Measurements from ENCODE around the gene TBCK. TPM values are rescaled to one million over a fixed set of nuclear protein-coding genes. Genes with fewer than 3 reads are reported as not detected.

TBCK gene
- total and polyA plus RNA-seq, 2 donors (not counting 1 experiment from before 2014, with no cell fraction given) = 17.5 to 86.1 TPM

DNA sequence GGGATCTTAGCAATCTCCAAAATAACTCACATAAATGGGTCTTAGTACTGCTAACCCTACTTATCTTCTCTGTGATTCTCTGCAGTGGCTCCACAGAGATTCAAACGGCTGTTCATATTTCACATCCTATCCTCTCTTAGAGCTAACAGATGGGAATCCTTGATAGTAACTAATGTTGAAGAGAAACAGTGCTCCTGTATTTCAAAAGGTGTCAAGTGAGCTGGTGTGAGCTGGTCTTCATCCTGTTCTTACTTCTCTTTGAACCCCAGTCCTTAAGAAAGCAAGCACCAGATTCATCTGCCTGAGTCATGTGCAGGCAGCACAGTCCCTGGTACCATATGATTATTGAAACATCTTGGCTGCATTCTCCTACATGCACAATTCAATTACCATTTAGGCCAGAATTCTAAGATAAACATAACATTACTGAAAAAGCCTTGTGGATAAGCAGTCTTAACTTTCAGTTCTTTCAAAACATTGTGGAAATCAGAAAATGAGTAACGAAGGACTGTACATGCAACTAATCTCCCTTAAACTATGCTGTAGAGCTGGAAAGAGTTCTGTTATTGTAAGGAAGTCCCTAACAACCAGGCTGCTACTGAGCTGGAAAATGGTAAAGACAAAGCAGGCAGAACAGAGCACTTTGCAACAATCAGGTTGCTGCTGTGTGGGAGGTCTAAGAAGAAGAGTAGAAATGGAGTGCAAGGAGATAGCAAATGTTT, 267.6 kb downstream of the TBCK start:
- Histone ChIP-seq H3K27me3 (replicated peaks in 1 of 4; ENCODE audit: control extremely low read depth in 1 of 4, control insufficient read depth in 3 of 4, insufficient read depth in 4 of 4, low read length in 3 of 4) (no peaks in the 10 kb centered on the region), H3K79me2 (ENCODE audit: control insufficient read depth, insufficient read depth, low read length) (no peaks in the 10 kb centered on the region), H3K9me3 (ENCODE audit: control extremely low read depth in 1 of 3, control insufficient read depth in 2 of 3, insufficient read depth in 1 of 3, low read length in 2 of 3) (no peaks in the 10 kb centered on the region), H3K4me2 (replicated peaks; ENCODE audit: low read depth, low read length, poor library complexity, severe bottlenecking) (no peak overlapping the region), H3K9ac (ENCODE audit: low read length) (no peak overlapping the region), H3K4me1 (ENCODE audit: control insufficient read depth in 2 of 2, insufficient read depth in 2 of 2, low read length in 2 of 2) (no peaks in the 10 kb centered on the region), H3K36me3 (replicated peaks in 1 of 2; ENCODE audit: control extremely low read depth in 1 of 2, control insufficient read depth in 1 of 2, extremely low read depth in 1 of 2, insufficient read depth in 2 of 2, low read length in 1 of 2) (peaks cover 3 to 4% of the 10 kb centered on the region in 2 experiments), H4K20me1 (ENCODE audit: control insufficient read depth, insufficient read depth, low read length, poor library complexity, severe bottlenecking) (no peaks in the 10 kb centered on the region), H3K27ac (ENCODE audit: low read length in 2 of 2) (no peak overlapping the region), H2AFZ (ENCODE audit: insufficient read depth, low read depth, low read length, poor library complexity, severe bottlenecking) (no peak overlapping the region), H3K4me3 (ENCODE audit: control extremely low read depth in 1 of 5, extremely low read depth in 1 of 5, insufficient read depth in 1 of 5, low read depth in 2 of 5, low read length in 4 of 5) (no peak overlapping the region)
- ChIA-PET CTCF (no interaction called here), POLR2A (no interaction called here)
- Mint-ChIP-seq H3K27me3 (no peaks in the 10 kb centered on the region), H3K4me1 (no peaks in the 10 kb centered on the region), H3K27ac (no peak overlapping the region), H3K9me3 (ENCODE audit: insufficient read depth) (no peaks in the 10 kb centered on the region), H3K4me3 (no peak overlapping the region)
- DNase-seq (peak; percentile 3), ATAC-seq (ENCODE audit: low read depth) (no peak)
- intact Hi-C loops (cut with micrococcal nuclease) = no loop called here
- TF ChIP-seq EZH2 (IDR thresholded peaks at IDR 0.05; ENCODE audit: borderline replicate concordance, insufficient read depth, low read depth, low read length, poor library complexity, severe bottlenecking) = no peak
- TF ChIP-seq, protein P1, sequence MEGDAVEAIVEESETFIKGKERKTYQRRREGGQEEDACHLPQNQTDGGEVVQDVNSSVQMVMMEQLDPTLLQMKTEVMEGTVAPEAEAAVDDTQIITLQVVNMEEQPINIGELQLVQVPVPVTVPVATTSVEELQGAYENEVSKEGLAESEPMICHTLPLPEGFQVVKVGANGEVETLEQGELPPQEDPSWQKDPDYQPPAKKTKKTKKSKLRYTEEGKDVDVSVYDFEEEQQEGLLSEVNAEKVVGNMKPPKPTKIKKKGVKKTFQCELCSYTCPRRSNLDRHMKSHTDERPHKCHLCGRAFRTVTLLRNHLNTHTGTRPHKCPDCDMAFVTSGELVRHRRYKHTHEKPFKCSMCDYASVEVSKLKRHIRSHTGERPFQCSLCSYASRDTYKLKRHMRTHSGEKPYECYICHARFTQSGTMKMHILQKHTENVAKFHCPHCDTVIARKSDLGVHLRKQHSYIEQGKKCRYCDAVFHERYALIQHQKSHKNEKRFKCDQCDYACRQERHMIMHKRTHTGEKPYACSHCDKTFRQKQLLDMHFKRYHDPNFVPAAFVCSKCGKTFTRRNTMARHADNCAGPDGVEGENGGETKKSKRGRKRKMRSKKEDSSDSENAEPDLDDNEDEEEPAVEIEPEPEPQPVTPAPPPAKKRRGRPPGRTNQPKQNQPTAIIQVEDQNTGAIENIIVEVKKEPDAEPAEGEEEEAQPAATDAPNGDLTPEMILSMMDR (IDR thresholded peaks at IDR 0.05) = no peak
- no CpG with 5 or more reads among the region's 2 CpGs for WGBS (ENCODE audit: insufficient coverage)

DNA sequence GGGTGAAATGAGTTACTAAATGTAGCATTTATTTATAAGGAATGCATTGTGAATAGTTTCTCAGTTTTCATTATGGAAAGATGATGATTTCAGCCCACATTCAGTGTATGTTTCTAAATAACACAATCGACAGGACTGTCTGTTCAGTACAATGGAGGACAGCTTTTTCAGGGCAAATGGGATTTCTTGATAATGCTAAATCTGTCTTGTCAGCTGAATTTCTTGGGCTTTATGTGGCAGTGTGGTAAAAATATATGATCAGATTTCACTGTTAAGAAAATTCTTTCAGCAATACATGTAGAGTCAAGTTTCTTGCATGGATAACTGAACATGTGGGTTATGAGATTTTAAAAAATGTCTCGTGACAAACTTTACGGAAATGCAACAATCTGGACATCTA, 269.9 kb downstream of the TBCK start:
- Mint-ChIP-seq H3K4me1 (no peaks in the 10 kb centered on the region), H3K4me3 (no peak overlapping the region), H3K27me3 (no peaks in the 10 kb centered on the region), H3K27ac (no peak overlapping the region), H3K9me3 (ENCODE audit: insufficient read depth) (no peaks in the 10 kb centered on the region)
- TF ChIP-seq, protein P1 (IDR thresholded peaks at IDR 0.05) = no peak
- no peak for TF ChIP-seq EZH2 (IDR thresholded peaks at IDR 0.05; ENCODE audit: borderline replicate concordance, insufficient read depth, low read depth, low read length, poor library complexity, severe bottlenecking)
- no peak overlapping the region for H3K27ac ChIP-seq (ENCODE audit: low read length in 2 of 2)
- H3K9ac ChIP-seq (ENCODE audit: low read length) = no peak overlapping the region
- POLR2A ChIA-PET = no interaction called here
- H3K79me2 ChIP-seq (ENCODE audit: control insufficient read depth, insufficient read depth, low read length) = no peaks in the 10 kb centered on the region
- no peak overlapping the region for H3K4me3 ChIP-seq (ENCODE audit: control extremely low read depth in 1 of 5, extremely low read depth in 1 of 5, insufficient read depth in 1 of 5, low read depth in 2 of 5, low read length in 4 of 5)
- no peaks in the 10 kb centered on the region for H4K20me1 ChIP-seq (ENCODE audit: control insufficient read depth, insufficient read depth, low read length, poor library complexity, severe bottlenecking)
- H3K36me3 ChIP-seq (replicated peaks in 1 of 2; ENCODE audit: control extremely low read depth in 1 of 2, control insufficient read depth in 1 of 2, extremely low read depth in 1 of 2, insufficient read depth in 2 of 2, low read length in 1 of 2) = peaks cover 3 to 4% of the 10 kb centered on the region in 2 experiments
- intact Hi-C loops (cut with micrococcal nuclease) = no loop called here
- DNase-seq (no peak), ATAC-seq (ENCODE audit: low read depth) (no peak)
- no peaks in the 10 kb centered on the region for H3K27me3 ChIP-seq (replicated peaks in 1 of 4; ENCODE audit: control extremely low read depth in 1 of 4, control insufficient read depth in 3 of 4, insufficient read depth in 4 of 4, low read length in 3 of 4)
- H2AFZ ChIP-seq (ENCODE audit: insufficient read depth, low read depth, low read length, poor library complexity, severe bottlenecking) = no peak overlapping the region
- 92% methylated on average over 3 of the region's 3 CpGs for WGBS (ENCODE audit: insufficient coverage)
- CTCF ChIA-PET = no interaction called here
- H3K4me1 ChIP-seq (ENCODE audit: control insufficient read depth in 2 of 2, insufficient read depth in 2 of 2, low read length in 2 of 2) = no peaks in the 10 kb centered on the region
- H3K9me3 ChIP-seq (ENCODE audit: control extremely low read depth in 1 of 3, control insufficient read depth in 2 of 3, insufficient read depth in 1 of 3, low read length in 2 of 3) = no peaks in the 10 kb centered on the region
- no peak overlapping the region for H3K4me2 ChIP-seq (replicated peaks; ENCODE audit: low read depth, low read length, poor library complexity, severe bottlenecking)

Data from B cell (primary cell).